ENCODE measurements around the gene FAM76B. TPM values are rescaled to one million over a fixed set of nuclear protein-coding genes. Genes with fewer than 3 reads are reported as not detected.
"Not testable (repeated sequence)": the region's sequence is repeated elsewhere in the genome, so short reads cannot be mapped to it uniquely, and the experiment has no call there.

The FAM76B gene
- 12.9 and 13.9 TPM in 2 replicates for total RNA-seq (2012; rRNA removed)

DNA sequence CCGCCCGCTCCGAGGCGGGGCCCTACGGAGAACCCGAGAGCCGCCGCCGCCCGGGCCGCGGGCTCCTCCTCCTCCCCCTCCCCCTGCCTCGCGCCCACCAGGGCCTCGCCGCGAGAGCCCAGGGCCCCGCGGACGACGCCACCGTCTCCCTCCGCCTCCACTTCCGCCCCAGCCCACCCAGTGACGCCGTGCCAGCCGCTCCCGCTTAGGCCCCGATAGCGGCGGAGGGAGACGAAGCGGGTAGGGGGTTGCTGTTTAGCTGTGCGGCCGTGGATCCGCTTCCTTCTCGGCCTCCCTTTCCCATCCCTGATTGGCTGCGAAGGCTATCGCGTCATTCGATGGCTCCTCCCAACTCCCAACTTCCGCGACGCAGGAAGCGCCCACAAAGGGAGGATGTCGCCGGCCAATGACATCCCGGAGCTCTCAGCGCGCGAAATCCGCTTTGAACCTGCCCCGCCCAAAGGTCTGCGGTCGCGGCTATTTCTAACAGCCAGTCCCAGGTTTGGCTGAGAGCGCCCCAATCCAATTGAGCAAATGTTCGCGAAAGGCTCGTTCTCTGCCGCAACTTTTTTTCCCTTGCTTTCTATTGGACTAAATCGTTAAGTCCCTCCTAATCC lies at the start of gene FAM76B:
FAM76B (minus strand) TSS at position 277 of the 617 bp plus-strand sequence. CDS start 304 bp downstream, outside the sequence.
- peaks cover 22% of the 10 kb centered on the region for H3K36me3 ChIP-seq (ENCODE audit: insufficient read depth, low read length)
- peaks cover 20% of the 10 kb centered on the region for H3K4me1 ChIP-seq (ENCODE audit: control insufficient read depth, insufficient read depth, low read length)
- peak within 1 kb of the TSS; percentile 93 for H3K4me3 ChIP-seq (ENCODE audit: low read length)
- peak within 1 kb of the TSS; percentile 94 for H3K9ac ChIP-seq (ENCODE audit: low read depth, low read length)
- H3K27me3 ChIP-seq (ENCODE audit: control insufficient read depth, insufficient read depth, low read length): no peaks in the 10 kb centered on the region
- no peaks in the 10 kb centered on the region for H3K9me3 ChIP-seq (replicated peaks; ENCODE audit: low read length)
- peak within 1 kb of the TSS; percentile 92 for H3K4me2 ChIP-seq (ENCODE audit: low read length)

DNA sequence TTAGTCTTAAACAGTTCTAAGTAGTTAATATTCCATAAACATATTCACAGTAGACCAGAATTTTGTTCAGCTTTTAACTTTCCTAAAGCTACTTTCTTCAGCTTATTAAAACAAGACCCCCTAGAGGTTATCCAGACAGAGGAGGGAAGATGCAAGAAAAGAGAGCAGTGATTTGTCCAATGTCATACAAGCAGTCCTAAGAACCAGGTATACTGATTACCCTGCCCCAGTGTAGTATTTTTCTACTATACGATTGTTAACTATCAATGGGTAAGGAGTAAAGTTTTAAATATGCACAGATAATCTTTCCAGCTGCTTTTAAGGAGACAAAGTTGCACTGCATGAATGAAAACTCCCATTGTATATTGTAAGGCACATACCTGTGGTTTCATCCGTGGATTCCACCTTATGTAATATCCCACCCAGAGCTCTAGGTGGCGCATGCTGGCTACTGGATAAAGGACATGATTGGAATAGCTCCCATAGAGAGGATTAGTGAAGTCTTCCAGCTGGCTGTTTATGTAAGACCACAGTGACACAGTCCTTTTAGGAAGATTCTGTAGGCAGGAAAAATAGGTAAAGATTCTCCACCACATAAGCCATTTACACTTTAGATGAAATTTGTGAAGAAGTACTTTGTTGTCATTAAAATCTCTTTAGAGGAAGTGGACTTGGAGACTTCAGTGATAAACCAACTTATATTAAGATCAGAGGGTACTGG lies 46.3 kb upstream of the FAM76B start:
- H3K36me3 ChIP-seq (ENCODE audit: insufficient read depth, low read length): peaks cover 45% of the 10 kb centered on the region
- H3K4me2 ChIP-seq (ENCODE audit: low read length): no peak overlapping the region
- no peak overlapping the region for H3K9ac ChIP-seq (ENCODE audit: low read depth, low read length)
- H3K4me3 ChIP-seq (ENCODE audit: low read length): no peak overlapping the region
- no peaks in the 10 kb centered on the region for H3K9me3 ChIP-seq (replicated peaks; ENCODE audit: low read length)
- H3K4me1 ChIP-seq (ENCODE audit: control insufficient read depth, insufficient read depth, low read length): peaks cover 15% of the 10 kb centered on the region
- no peaks in the 10 kb centered on the region for H3K27me3 ChIP-seq (ENCODE audit: control insufficient read depth, insufficient read depth, low read length)

DNA sequence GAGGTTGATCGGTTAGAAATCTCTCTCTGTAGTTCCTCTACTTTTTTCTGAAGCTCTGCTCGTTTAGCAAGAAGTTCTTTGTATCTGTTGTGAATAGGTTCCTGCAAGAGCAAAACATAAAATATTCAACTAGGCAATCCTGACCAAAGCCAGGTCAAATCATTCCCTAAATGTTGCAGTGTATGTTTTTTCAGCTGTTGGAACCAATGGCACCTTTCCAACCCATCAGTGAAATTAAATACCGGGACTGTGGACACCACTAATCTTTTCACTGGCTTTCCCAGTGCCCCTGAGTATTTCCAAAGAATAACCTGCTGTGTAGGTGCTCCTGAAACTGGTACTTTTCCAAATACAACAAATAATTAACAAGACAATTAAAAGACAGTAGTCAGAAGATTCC lies 45.8 kb upstream of the FAM76B start:
- Histone ChIP-seq H3K4me3 (ENCODE audit: low read length) (no peak overlapping the region), H3K36me3 (ENCODE audit: insufficient read depth, low read length) (peaks cover 45% of the 10 kb centered on the region)

DNA sequence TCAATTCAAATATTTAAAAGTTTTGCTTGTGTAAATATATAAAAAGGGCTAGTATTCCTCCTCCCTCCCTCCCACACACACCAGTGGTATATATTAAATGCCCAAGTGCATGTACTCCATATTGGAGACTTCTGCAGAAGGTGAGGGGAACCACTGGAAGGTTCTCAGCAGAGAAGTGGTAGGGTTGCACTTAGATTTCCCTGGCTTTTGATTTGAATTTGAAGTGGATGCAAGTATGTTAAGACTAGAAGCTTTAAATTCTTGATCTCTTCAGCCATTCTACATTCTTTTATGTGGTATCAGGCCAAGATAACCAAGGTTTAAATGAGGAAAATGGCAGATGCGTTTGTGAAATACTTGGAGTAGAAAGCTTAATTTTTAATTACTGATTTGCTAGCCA lies 43.8 kb upstream of the FAM76B start:
- H3K4me2 ChIP-seq (ENCODE audit: low read length): no peak overlapping the region
- no peak overlapping the region for H3K9ac ChIP-seq (ENCODE audit: low read depth, low read length)
- no peaks in the 10 kb centered on the region for H3K27me3 ChIP-seq (ENCODE audit: control insufficient read depth, insufficient read depth, low read length)
- H3K9me3 ChIP-seq (replicated peaks; ENCODE audit: low read length): no peaks in the 10 kb centered on the region
- H3K4me1 ChIP-seq (ENCODE audit: control insufficient read depth, insufficient read depth, low read length): peaks cover 16% of the 10 kb centered on the region
- no peak overlapping the region for H3K4me3 ChIP-seq (ENCODE audit: low read length)
- peaks cover 41% of the 10 kb centered on the region for H3K36me3 ChIP-seq (ENCODE audit: insufficient read depth, low read length)

More for the DNA sequence above, 45.8 kb upstream of the FAM76B start:
- H3K9me3 ChIP-seq (replicated peaks; ENCODE audit: low read length): no peaks in the 10 kb centered on the region
- no peak overlapping the region for H3K9ac ChIP-seq (ENCODE audit: low read depth, low read length)
- no peaks in the 10 kb centered on the region for H3K27me3 ChIP-seq (ENCODE audit: control insufficient read depth, insufficient read depth, low read length)
- H3K4me1 ChIP-seq (ENCODE audit: control insufficient read depth, insufficient read depth, low read length): peaks cover 16% of the 10 kb centered on the region
- no peak overlapping the region for H3K4me2 ChIP-seq (ENCODE audit: low read length)

DNA sequence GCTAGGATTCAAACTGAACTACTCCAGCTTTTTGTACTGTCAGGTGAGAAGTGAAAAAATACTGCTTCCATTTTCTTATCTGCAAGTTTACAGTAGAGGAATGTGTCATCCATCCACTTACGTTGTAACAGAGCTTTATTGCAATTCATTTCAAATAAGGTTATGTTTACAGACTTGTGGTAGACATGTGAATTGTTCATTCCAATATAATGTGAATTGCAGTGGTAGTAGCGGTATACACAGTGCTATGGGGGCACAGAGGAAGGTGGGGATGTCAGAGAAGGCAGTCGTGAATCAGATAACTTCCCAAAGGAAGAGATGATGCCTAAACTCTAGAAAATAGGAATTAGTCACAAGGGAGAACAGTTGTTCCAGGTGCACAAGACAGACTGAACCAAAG lies 43.2 kb upstream of the FAM76B start:
- Histone ChIP-seq H3K4me3 (ENCODE audit: low read length) (no peak overlapping the region), H3K4me1 (ENCODE audit: control insufficient read depth, insufficient read depth, low read length) (peaks cover 16% of the 10 kb centered on the region), H3K9me3 (replicated peaks; ENCODE audit: low read length) (no peaks in the 10 kb centered on the region), H3K36me3 (ENCODE audit: insufficient read depth, low read length) (peaks cover 42% of the 10 kb centered on the region), H3K9ac (ENCODE audit: low read depth, low read length) (no peak overlapping the region), H3K27me3 (ENCODE audit: control insufficient read depth, insufficient read depth, low read length) (no peaks in the 10 kb centered on the region), H3K4me2 (ENCODE audit: low read length) (no peak overlapping the region)

DNA sequence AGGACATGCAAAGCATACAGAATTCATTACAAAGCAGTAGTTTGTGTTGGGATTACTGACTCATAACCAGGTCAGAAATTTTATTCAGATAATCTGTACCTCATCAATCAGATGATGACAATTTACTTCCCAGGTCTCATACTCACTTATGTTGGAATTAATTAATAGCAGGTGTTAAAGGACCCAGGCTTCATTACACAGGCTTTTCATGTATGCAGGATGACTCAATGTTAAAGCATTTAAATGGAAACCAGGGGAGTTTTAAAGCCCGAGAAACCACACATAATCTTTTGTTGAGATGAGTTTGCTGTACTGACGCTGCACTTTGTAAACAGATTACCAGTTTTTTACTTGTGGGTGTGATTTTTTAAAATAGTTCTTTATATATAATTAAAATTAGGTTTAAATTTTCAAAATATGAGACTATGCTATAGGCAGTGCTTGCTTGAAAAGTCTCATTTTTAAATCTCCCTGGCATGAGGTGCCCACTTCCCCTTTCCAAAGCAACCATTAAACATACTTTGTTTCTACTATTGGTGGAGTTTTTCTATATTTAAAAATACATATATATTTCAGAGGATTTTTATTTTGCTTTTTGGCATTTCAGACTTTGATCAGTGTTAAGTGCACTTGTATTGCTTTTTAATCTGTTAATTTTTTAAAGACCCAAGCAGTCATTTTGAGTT lies 41.8 kb upstream of the FAM76B start:
- H3K27me3 ChIP-seq (ENCODE audit: control insufficient read depth, insufficient read depth, low read length): no peaks in the 10 kb centered on the region
- H3K36me3 ChIP-seq (ENCODE audit: insufficient read depth, low read length): peaks cover 30% of the 10 kb centered on the region
- H3K4me3 ChIP-seq (ENCODE audit: low read length): no peak overlapping the region

DNA sequence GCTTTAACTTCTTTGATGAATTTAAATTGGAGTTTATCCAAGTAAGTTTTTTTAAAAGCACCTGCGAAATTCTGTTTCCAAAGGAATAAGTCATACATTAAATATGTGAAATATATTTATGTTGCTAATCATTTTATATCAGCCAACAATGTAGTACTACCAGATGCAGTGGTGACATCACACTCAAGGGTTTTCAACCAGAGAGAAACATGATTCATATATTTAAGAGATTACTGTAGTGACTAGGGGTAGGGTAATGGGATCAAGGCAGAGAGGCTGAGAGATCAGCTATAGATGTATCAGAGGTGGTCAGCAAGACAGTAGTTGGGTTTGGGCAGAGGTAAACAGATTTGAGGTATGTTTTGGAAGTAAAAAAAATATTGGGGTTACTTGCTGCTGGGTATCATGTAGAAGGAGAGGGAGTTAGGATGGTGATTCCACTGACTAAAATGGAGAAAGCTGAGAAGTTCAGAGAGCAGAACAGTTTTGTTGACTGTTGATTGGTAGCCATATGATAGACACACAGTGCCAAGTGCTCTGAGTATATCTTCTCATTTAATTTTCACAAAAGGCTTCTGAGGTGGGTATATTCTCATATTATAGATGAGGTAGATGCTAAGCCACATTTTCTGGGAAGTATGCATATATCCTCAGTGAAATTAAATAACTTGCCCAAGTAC lies 40.1 kb upstream of the FAM76B start:
- Histone ChIP-seq H3K4me2 (ENCODE audit: low read length) (no peak overlapping the region), H3K36me3 (ENCODE audit: insufficient read depth, low read length) (peaks cover 26% of the 10 kb centered on the region), H3K9me3 (replicated peaks; ENCODE audit: low read length) (no peaks in the 10 kb centered on the region), H3K27me3 (ENCODE audit: control insufficient read depth, insufficient read depth, low read length) (no peaks in the 10 kb centered on the region), H3K9ac (ENCODE audit: low read depth, low read length) (no peak overlapping the region), H3K4me3 (ENCODE audit: low read length) (no peak overlapping the region), H3K4me1 (ENCODE audit: control insufficient read depth, insufficient read depth, low read length) (peaks cover 8% of the 10 kb centered on the region)

More for the DNA sequence above, 41.8 kb upstream of the FAM76B start:
- H3K4me2 ChIP-seq (ENCODE audit: low read length): no peak overlapping the region
- no peak overlapping the region for H3K9ac ChIP-seq (ENCODE audit: low read depth, low read length)
- H3K4me1 ChIP-seq (ENCODE audit: control insufficient read depth, insufficient read depth, low read length): peaks cover 14% of the 10 kb centered on the region
- H3K9me3 ChIP-seq (replicated peaks; ENCODE audit: low read length): no peaks in the 10 kb centered on the region

DNA sequence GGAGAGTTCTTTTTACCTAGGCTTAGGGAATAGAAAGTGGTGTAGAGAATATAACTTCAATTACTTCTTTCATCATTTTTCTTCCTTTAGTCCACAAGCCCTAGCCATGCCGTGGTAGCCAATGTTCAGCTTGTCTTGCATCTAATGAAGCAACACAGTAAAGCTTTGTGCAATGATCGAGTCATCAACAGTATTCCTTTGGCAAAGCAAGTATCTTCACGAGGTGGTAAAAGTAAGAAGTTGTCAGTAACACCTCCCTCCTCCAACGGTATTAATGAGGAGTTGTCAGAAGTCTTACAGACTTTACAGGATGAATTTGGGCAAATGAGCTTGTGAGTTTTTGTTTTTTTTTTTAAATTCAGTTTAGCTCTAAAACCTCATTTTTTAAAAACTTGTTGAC lies 38.1 kb upstream of the FAM76B start:
- H3K9ac ChIP-seq (ENCODE audit: low read depth, low read length): no peak overlapping the region
- peaks cover 8% of the 10 kb centered on the region for H3K4me1 ChIP-seq (ENCODE audit: control insufficient read depth, insufficient read depth, low read length)
- H3K36me3 ChIP-seq (ENCODE audit: insufficient read depth, low read length): peaks cover 22% of the 10 kb centered on the region
- H3K27me3 ChIP-seq (ENCODE audit: control insufficient read depth, insufficient read depth, low read length): no peaks in the 10 kb centered on the region
- H3K4me2 ChIP-seq (ENCODE audit: low read length): no peak overlapping the region
- no peak overlapping the region for H3K4me3 ChIP-seq (ENCODE audit: low read length)
- H3K9me3 ChIP-seq (replicated peaks; ENCODE audit: low read length): no peaks in the 10 kb centered on the region

DNA sequence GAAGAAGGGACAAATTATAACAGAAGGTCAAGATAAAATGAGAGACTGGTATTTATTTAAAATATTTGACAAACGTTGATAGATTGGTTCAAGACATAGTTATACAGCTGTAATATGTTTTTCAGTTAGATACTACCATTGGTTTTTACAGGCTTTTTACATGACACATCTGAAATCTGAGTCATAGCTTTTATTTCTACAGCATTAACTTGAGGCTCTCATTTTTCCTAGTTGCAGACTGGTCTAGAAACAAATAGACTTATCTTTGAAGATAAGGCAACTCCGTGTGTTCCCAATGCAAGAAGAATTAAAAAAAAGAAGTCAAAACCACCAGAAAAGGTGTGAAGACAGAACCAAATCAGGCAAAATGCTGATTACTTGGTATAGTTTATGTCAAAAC lies 32.1 kb upstream of the FAM76B start:
- peaks cover 14% of the 10 kb centered on the region for H3K36me3 ChIP-seq (ENCODE audit: insufficient read depth, low read length)
- no peak overlapping the region for H3K4me2 ChIP-seq (ENCODE audit: low read length)
- H3K4me1 ChIP-seq (ENCODE audit: control insufficient read depth, insufficient read depth, low read length): peaks cover 4% of the 10 kb centered on the region
- H3K4me3 ChIP-seq (ENCODE audit: low read length): no peak overlapping the region
- no peaks in the 10 kb centered on the region for H3K9me3 ChIP-seq (replicated peaks; ENCODE audit: low read length)
- no peak overlapping the region for H3K9ac ChIP-seq (ENCODE audit: low read depth, low read length)
- H3K27me3 ChIP-seq (ENCODE audit: control insufficient read depth, insufficient read depth, low read length): no peaks in the 10 kb centered on the region

DNA sequence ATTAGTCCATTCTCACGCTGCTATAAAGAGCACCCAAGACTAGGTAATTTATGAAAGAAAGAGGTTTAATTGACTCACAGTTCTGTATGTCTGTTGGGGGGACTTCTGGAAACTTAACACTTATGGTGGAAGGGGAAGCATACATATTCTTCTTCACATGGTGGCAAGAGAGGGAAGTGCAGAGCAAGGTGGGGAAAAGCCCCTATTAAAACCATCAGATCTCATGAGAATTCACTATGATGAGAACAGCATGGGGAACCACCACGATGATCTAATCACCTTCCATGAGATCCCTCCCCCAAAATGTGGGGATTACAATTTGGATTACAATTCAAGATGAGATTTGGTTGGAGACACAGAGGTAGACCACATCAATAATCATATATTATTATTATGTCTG lies 26.5 kb upstream of the FAM76B start:
- Histone ChIP-seq H3K4me2 (ENCODE audit: low read length) (no peak overlapping the region), H3K4me3 (ENCODE audit: low read length) (no peak overlapping the region), H3K36me3 (ENCODE audit: insufficient read depth, low read length) (peaks cover 3% of the 10 kb centered on the region), H3K4me1 (ENCODE audit: control insufficient read depth, insufficient read depth, low read length) (no peaks in the 10 kb centered on the region), H3K9me3 (replicated peaks; ENCODE audit: low read length) (no peaks in the 10 kb centered on the region), H3K9ac (ENCODE audit: low read depth, low read length) (no peak overlapping the region), H3K27me3 (ENCODE audit: control insufficient read depth, insufficient read depth, low read length) (no peaks in the 10 kb centered on the region)

DNA sequence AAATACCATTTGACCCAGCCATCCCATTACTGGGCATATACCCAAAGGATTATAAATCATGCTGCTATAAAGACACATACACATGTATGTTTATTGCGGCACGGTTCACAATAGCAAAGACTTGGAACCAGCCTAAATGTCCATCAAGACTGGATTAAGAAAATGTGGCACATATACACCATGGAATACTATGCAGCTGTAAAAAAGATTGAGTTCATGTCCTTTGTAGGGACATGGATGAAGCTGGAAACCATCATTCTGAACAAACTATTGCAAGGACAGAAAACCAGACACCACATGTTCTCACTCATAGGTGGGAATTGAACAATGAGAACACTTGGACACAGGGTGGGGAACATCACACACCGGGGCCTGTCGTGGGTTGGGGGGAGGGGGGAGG lies 21.5 kb upstream of the FAM76B start:
- not testable (repeated sequence) for H3K9me3 ChIP-seq (replicated peaks; ENCODE audit: low read length)

More for the DNA sequence above, 21.5 kb upstream of the FAM76B start:
- H3K36me3 ChIP-seq (ENCODE audit: insufficient read depth, low read length); H3K27me3 ChIP-seq (ENCODE audit: control insufficient read depth, insufficient read depth, low read length); H3K4me1 ChIP-seq (ENCODE audit: control insufficient read depth, insufficient read depth, low read length); H3K4me2 ChIP-seq (ENCODE audit: low read length); H3K4me3 ChIP-seq (ENCODE audit: low read length); H3K9ac ChIP-seq (ENCODE audit: low read depth, low read length): not testable (repeated sequence)

Data from skeletal muscle satellite cell (primary cell).